ENCODE data around the gene PAX5. TPM values are rescaled to one million over a fixed set of nuclear protein-coding genes. Genes with fewer than 3 reads are reported as not detected.
A peak's percentile ranks its signal among the peaks of the same experiment; 100 is the strongest.

Gene PAX5
- total and polyA plus RNA-seq, 2 donors (not counting 1 experiment from before 2014, with no cell fraction given), result not detected

DNA sequence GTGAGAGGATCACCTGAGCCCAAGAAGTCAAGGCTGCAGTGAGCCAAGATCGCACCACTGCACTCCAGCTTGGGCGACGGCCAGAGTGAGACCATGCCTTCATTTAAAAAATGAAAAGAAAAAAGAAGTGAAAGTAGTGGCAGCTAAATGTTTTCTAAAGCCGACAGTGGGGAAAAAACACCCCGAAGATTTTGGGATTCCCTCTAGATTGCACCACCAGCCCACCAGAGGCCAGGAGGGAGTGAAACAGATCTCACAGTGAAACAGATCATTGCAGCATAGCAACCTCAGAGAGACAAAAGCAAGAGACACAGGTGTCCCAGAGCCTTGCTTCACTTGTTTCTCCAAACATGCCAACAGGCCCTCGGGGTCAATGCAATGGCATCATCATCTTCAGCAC is 156.8 kb downstream of the PAX5 start:
- no peak overlapping the region for H3K27ac ChIP-seq (ENCODE audit: insufficient read depth, low read length)
- no peaks in the 10 kb centered on the region for H3K79me2 ChIP-seq (ENCODE audit: control insufficient read depth, insufficient read depth, low read length)
- no peak overlapping the region for H3K9ac ChIP-seq (ENCODE audit: insufficient read depth, low read length)
- H3K9me3 ChIP-seq (ENCODE audit: control insufficient read depth, insufficient read depth, low read depth, low read length), result no peaks in the 10 kb centered on the region
- H3K4me3 ChIP-seq (replicated peaks in 1 of 4; ENCODE audit: control extremely low read depth in 1 of 4, insufficient read depth in 1 of 4, low read depth in 3 of 4, low read length in 4 of 4), result no peak overlapping the region
- H3K36me3 ChIP-seq (ENCODE audit: control insufficient read depth, insufficient read depth, low read length), result no peaks in the 10 kb centered on the region
- no peak for DNase-seq (ENCODE audit: low read depth in 2 of 2)
- no peaks in the 10 kb centered on the region for H3K27me3 ChIP-seq (ENCODE audit: control insufficient read depth, insufficient read depth, low read length)
- H3K4me2 ChIP-seq (ENCODE audit: extremely low read depth, insufficient read depth, low read length), result no peak overlapping the region
- no peak overlapping the region for H2AFZ ChIP-seq (ENCODE audit: low read length)
- no peaks in the 10 kb centered on the region for H3K4me1 ChIP-seq (ENCODE audit: control insufficient read depth, extremely low read depth, insufficient read depth, low read length)
- H4K20me1 ChIP-seq (ENCODE audit: control insufficient read depth, extremely low read depth, insufficient read depth, low read length), result no peaks in the 10 kb centered on the region
- no peak for TF ChIP-seq EZH2 (IDR thresholded peaks at IDR 0.05; ENCODE audit: low read length, missing control alignments)
- TF ChIP-seq, protein P1, sequence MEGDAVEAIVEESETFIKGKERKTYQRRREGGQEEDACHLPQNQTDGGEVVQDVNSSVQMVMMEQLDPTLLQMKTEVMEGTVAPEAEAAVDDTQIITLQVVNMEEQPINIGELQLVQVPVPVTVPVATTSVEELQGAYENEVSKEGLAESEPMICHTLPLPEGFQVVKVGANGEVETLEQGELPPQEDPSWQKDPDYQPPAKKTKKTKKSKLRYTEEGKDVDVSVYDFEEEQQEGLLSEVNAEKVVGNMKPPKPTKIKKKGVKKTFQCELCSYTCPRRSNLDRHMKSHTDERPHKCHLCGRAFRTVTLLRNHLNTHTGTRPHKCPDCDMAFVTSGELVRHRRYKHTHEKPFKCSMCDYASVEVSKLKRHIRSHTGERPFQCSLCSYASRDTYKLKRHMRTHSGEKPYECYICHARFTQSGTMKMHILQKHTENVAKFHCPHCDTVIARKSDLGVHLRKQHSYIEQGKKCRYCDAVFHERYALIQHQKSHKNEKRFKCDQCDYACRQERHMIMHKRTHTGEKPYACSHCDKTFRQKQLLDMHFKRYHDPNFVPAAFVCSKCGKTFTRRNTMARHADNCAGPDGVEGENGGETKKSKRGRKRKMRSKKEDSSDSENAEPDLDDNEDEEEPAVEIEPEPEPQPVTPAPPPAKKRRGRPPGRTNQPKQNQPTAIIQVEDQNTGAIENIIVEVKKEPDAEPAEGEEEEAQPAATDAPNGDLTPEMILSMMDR (conservative IDR thresholded peaks at IDR 0.05 in 1 of 2, IDR thresholded peaks at IDR 0.05 in 1 of 2; ENCODE audit: low read depth in 1 of 2, low read length in 2 of 2), result no peak

DNA sequence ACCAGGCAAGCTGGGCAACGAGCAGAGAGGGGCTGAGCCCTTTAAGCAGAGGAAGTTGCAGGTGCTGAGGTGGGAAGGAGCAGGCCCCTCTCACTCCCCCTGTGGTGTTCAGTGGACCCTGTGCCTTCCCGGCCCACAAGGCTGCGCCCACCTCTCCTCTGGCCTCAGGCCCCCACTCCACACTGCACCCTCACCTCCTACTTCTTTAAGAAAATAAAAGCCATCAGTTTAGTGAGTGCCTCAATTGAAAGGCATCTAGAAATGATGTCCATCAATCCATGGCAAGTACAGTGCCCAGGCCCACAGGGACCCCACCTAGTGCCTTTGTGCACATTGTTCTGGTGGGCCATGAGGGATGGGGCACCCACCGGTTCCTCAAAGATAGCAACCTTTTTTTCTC is 158.0 kb downstream of the PAX5 start:
- no peaks in the 10 kb centered on the region for H3K9me3 ChIP-seq (ENCODE audit: control insufficient read depth, insufficient read depth, low read depth, low read length)
- no peak overlapping the region for H3K4me2 ChIP-seq (ENCODE audit: extremely low read depth, insufficient read depth, low read length)
- no peaks in the 10 kb centered on the region for H3K27me3 ChIP-seq (ENCODE audit: control insufficient read depth, insufficient read depth, low read length)

DNA sequence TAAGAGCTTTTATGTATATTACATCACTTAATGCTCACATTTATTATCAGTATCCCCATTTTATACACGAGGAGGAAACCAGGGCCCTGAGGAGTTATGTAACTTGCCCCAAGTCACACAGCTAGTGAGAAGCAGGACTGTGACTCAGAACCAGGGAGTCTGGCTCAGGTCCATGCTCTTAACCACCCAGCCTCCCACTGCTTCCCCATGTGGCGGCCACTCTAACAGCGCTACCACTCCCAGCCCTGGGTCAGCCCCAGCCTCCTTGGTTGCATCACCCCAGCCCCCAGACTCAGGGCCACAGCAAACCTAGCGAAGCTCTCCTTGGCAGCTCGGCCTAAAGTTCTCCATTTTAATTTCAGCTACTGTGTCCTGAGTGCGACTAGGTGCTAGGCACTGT is 159.1 kb downstream of the PAX5 start:
- no peaks in the 10 kb centered on the region for H3K9me3 ChIP-seq (ENCODE audit: control insufficient read depth, insufficient read depth, low read depth, low read length)
- DNase-seq (ENCODE audit: low read depth in 2 of 2), result peak in 1 of 2 donors; percentile 48

More for the DNA sequence above, 158.0 kb downstream of the PAX5 start:
- no peak for TF ChIP-seq EZH2 (IDR thresholded peaks at IDR 0.05; ENCODE audit: low read length, missing control alignments)
- TF ChIP-seq, protein P1 (conservative IDR thresholded peaks at IDR 0.05 in 1 of 2, IDR thresholded peaks at IDR 0.05 in 1 of 2; ENCODE audit: low read depth in 1 of 2, low read length in 2 of 2), result no peak
- no peaks in the 10 kb centered on the region for H3K36me3 ChIP-seq (ENCODE audit: control insufficient read depth, insufficient read depth, low read length)
- H3K4me3 ChIP-seq (replicated peaks in 1 of 4; ENCODE audit: control extremely low read depth in 1 of 4, insufficient read depth in 1 of 4, low read depth in 3 of 4, low read length in 4 of 4), result no peak overlapping the region
- H3K79me2 ChIP-seq (ENCODE audit: control insufficient read depth, insufficient read depth, low read length), result no peaks in the 10 kb centered on the region
- no peak for DNase-seq (ENCODE audit: low read depth in 2 of 2)
- H3K9ac ChIP-seq (ENCODE audit: insufficient read depth, low read length), result no peak overlapping the region
- H3K27ac ChIP-seq (ENCODE audit: insufficient read depth, low read length), result no peak overlapping the region
- no peak overlapping the region for H2AFZ ChIP-seq (ENCODE audit: low read length)
- H3K4me1 ChIP-seq (ENCODE audit: control insufficient read depth, extremely low read depth, insufficient read depth, low read length), result no peaks in the 10 kb centered on the region
- no peaks in the 10 kb centered on the region for H4K20me1 ChIP-seq (ENCODE audit: control insufficient read depth, extremely low read depth, insufficient read depth, low read length)

More for the DNA sequence above, 159.1 kb downstream of the PAX5 start:
- Histone ChIP-seq H2AFZ (ENCODE audit: low read length) (no peak overlapping the region), H3K36me3 (ENCODE audit: control insufficient read depth, insufficient read depth, low read length) (no peaks in the 10 kb centered on the region), H3K27ac (ENCODE audit: insufficient read depth, low read length) (no peak overlapping the region), H3K4me2 (ENCODE audit: extremely low read depth, insufficient read depth, low read length) (no peak overlapping the region), H3K27me3 (ENCODE audit: control insufficient read depth, insufficient read depth, low read length) (no peaks in the 10 kb centered on the region), H3K79me2 (ENCODE audit: control insufficient read depth, insufficient read depth, low read length) (no peaks in the 10 kb centered on the region), H3K9ac (ENCODE audit: insufficient read depth, low read length) (no peak overlapping the region), H3K4me3 (replicated peaks in 1 of 4; ENCODE audit: control extremely low read depth in 1 of 4, insufficient read depth in 1 of 4, low read depth in 3 of 4, low read length in 4 of 4) (no peak overlapping the region), H4K20me1 (ENCODE audit: control insufficient read depth, extremely low read depth, insufficient read depth, low read length) (no peaks in the 10 kb centered on the region), H3K4me1 (ENCODE audit: control insufficient read depth, extremely low read depth, insufficient read depth, low read length) (no peaks in the 10 kb centered on the region)
- TF ChIP-seq, protein P1 (conservative IDR thresholded peaks at IDR 0.05 in 1 of 2, IDR thresholded peaks at IDR 0.05 in 1 of 2; ENCODE audit: low read depth in 1 of 2, low read length in 2 of 2), result no peak
- no peak for TF ChIP-seq EZH2 (IDR thresholded peaks at IDR 0.05; ENCODE audit: low read length, missing control alignments)
